ENCODE data around the gene STAT5A. TPM values are rescaled to one million over a fixed set of nuclear protein-coding genes. Genes with fewer than 3 reads are reported as not detected.

The STAT5A gene
- total RNA-seq, 4 donors from 2014 or later, result 151 to 200 (median 171) TPM

GRCh38 chr17:42325026-42325425, 36.7 kb downstream of the STAT5A start:
- TF ChIP-seq CTCF (IDR thresholded peaks at IDR 0.05), result no peak
- DNase-seq (ENCODE audit: low spot score), result no peak
- ATAC-seq (ENCODE audit: low FRiP score), result peak; percentile 69

DNA sequence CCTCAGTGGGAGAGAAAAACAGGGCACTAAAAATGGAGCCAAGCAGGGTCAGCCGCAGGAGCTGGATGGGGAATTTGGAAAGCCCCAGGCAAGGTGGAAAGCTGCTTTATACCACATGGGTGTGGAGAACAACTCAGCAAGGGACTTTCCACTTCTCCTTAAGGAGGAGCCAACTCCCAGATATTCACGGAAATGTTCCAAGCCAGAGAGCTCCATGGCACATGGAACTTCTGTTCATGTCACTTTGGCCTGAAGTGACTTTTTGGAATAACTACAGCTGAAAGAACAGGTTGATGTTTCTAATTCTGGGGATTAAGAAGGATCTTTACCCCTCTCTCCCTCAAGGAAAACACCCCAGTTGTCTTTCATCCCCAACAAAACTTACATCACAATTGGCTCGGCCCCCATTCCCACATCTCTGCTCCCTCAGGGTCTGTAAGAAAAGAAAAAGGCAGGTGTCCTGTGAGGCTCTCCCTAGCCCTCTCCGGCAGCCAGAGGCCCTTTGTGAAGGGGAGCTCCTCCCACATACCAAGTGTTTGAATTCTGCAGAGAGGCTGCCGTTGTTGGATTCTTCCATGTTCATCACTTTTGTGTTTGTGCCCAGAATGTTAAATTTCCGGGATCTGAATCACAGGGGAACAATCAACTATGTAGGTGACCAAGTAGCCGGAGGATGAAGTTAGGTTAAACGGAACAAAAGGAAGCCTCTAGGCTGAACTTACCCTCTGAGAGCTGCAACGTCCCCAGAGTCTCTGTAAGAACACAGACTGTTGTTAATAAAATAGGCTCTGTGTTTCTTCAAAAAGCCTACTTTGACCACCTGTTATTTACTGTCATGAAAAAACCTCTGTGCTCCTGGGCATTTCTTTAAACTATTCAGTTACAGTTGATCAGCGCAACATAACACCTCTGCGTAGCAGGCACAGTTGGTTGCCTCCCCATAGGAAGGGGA, 41.0 kb downstream of the STAT5A start:
- TF ChIP-seq CTCF (IDR thresholded peaks at IDR 0.05), result no peak
- peak; percentile 65 for ATAC-seq (ENCODE audit: low FRiP score)
- no peak for DNase-seq (ENCODE audit: low spot score)

GRCh38 chr17:42333053-42333452, 44.8 kb downstream of the STAT5A start:
- no peak for TF ChIP-seq CTCF (IDR thresholded peaks at IDR 0.05)
- no peak for DNase-seq (ENCODE audit: low spot score)
- no peak for ATAC-seq (ENCODE audit: low FRiP score)

DNA sequence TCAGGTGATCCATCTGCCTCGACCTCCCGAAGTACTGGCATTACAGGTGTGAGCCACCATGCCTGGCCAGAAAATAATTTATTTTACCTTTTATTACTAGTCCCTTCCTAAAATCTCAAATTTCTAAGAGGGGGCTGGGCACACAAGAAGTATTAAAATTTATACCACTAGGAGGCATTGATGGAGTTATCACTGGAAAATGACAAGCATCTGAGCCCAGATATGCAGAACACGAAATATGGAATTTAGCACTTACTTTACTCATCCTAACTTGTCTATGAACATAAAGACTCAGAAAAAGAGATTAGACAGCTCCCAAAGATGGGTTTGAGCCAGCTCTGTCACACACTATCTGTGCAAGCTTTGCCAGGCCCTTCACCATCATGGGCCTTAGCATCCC, 46.4 kb downstream of the STAT5A start:
- DNase-seq (ENCODE audit: low spot score) (no peak), ATAC-seq (ENCODE audit: low FRiP score) (no peak)
- TF ChIP-seq CTCF (IDR thresholded peaks at IDR 0.05), result no peak

DNA sequence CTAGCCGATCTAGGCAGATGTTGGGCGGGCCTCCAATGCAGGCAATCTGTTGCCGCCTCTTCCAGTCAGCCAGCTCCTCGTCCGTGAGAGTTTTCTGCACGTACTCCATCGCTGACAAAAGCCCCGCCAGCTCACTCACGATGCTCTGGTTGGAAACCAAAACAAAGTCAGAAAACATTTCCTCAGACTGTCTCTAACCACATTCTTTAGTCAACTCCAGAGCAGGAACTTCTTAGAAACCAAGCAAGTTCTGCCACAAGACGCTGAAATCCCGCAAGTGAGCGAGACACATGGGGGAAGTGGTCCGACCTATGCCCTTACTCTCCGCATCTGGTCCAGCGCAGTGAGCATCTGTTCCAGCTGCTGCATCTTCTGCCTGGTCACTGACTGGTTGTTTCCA, 49.1 kb downstream of the STAT5A start:
- no peak for TF ChIP-seq CTCF (IDR thresholded peaks at IDR 0.05)
- DNase-seq (ENCODE audit: low spot score) (no peak), ATAC-seq (ENCODE audit: low FRiP score) (no peak)

GRCh38 chr17:42338427-42338985, 50.2 kb downstream of the STAT5A start:
- TF ChIP-seq CTCF (IDR thresholded peaks at IDR 0.05), result no peak
- no peak for ATAC-seq (ENCODE audit: low FRiP score)

GRCh38 chr17:42339221-42339620, 50.9 kb downstream of the STAT5A start:
- DNase-seq (ENCODE audit: low spot score) (no peak), ATAC-seq (ENCODE audit: low FRiP score) (no peak)
- TF ChIP-seq CTCF (IDR thresholded peaks at IDR 0.05), result no peak

More at GRCh38 chr17:42338427-42338985, 50.2 kb downstream of the STAT5A start:
- no peak for DNase-seq (ENCODE audit: low spot score)
